KMS-11 (cell line): ENCODE results near the gene ABLIM2.

ENCODE experiments used
- H2AFZ ChIP-seq: fragments of 200-600 bp; sonication (generic); 2 replicates; pipeline ENCODE4 v1.6.1; 2016; ENCODE audit warnings: antibody characterized with exemption, mixed run types, low read depth
- H3K27ac ChIP-seq: fragments of 200-600 bp; sonication (generic); 2 replicates; pipeline ENCODE4 v1.6.1; 2016; ENCODE audit warnings: mild to moderate bottlenecking, mixed run types
- H3K27me3 ChIP-seq: fragments of 200-600 bp; sonication (generic); 2 replicates; pipeline ENCODE4 v1.6.1; 2017; ENCODE audit warnings: mild to moderate bottlenecking, low read depth, mixed run types, moderate library complexity; ENCODE audit not compliant: insufficient read depth
- H3K36me3 ChIP-seq: fragments of 200-600 bp; sonication (generic); 2 replicates; pipeline ENCODE4 v1.6.1; 2017; ENCODE audit warnings: mild to moderate bottlenecking, mixed run types; ENCODE audit not compliant: insufficient read depth
- H3K4me1 ChIP-seq: fragments of 200-600 bp; sonication (generic); 2 replicates; pipeline ENCODE4 v1.6.1; 2016; ENCODE audit warnings: mild to moderate bottlenecking, low read depth, mixed run types; ENCODE audit not compliant: poor library complexity, severe bottlenecking
- H3K4me2 ChIP-seq: fragments of 200-600 bp; sonication (generic); 2 replicates; pipeline ENCODE4 v1.7.0; 2016; ENCODE audit warnings: mild to moderate bottlenecking, mixed run types
- H3K4me3 ChIP-seq: fragments of 200-600 bp; sonication (generic); IDR thresholded peaks from 2 replicates; pipeline ENCODE4 v1.6.1; 2017; ENCODE audit warnings: low read depth, low read length, mixed read lengths; ENCODE audit not compliant: insufficient read depth
- H3K79me2 ChIP-seq: fragments of 200-600 bp; sonication (generic); 2 replicates; pipeline ENCODE4 v1.6.1; 2016; ENCODE audit warnings: low read depth, mixed run types; ENCODE audit not compliant: insufficient read depth
- H3K9ac ChIP-seq: fragments of 200-600 bp; sonication (generic); 2 replicates; pipeline ENCODE4 v1.6.1; 2016; ENCODE audit warnings: mild to moderate bottlenecking, mixed run types
- H4K20me1 ChIP-seq: fragments of 200-600 bp; sonication (generic); 2 replicates; pipeline ENCODE4 v1.6.1; 2016; ENCODE audit warnings: mild to moderate bottlenecking, mixed run types; ENCODE audit not compliant: insufficient read depth
- TF ChIP-seq, protein P1 (sequence below): fragments of 200-600 bp; sonication (generic); conservative IDR thresholded peaks from 2 replicates; pipeline ENCODE4 v1.6.1; 2017; ENCODE audit warnings: low read depth, mild to moderate bottlenecking, antibody characterized with exemption, low read length, moderate library complexity, mixed read lengths

ABLIM2 gene

DNA sequence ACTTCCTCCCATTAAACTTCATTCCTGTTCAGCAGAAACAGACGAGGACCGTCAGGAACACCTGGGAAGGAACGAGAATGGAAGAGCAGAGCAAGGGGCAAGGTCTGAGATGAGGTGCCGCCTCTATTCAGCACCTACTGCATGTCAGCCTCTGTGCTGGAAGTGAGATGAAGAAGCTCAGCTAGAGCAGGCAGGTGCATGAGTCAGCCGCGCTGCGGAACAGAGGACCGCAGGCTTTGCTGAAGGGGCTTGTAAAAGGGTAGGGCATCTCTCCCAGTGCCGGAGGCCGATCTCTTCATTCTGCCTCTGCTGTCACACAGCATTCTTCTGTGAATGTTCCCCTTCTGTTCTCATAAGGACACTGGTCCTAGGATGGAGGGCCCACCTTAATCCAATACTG lies 6.1 kb upstream of the ABLIM2 start:
- no peak overlapping the region for H3K9ac ChIP-seq
- H3K79me2 ChIP-seq = no peaks in the 10 kb centered on the region
- H3K4me3 ChIP-seq = no peak overlapping the region
- H3K4me2 ChIP-seq = no peak overlapping the region
- no peak overlapping the region for H3K27ac ChIP-seq
- no peaks in the 10 kb centered on the region for H3K36me3 ChIP-seq
- H3K27me3 ChIP-seq = no peaks in the 10 kb centered on the region
- H4K20me1 ChIP-seq = no peaks in the 10 kb centered on the region
- H2AFZ ChIP-seq = no peak overlapping the region
- no peaks in the 10 kb centered on the region for H3K4me1 ChIP-seq
- TF ChIP-seq, protein P1, sequence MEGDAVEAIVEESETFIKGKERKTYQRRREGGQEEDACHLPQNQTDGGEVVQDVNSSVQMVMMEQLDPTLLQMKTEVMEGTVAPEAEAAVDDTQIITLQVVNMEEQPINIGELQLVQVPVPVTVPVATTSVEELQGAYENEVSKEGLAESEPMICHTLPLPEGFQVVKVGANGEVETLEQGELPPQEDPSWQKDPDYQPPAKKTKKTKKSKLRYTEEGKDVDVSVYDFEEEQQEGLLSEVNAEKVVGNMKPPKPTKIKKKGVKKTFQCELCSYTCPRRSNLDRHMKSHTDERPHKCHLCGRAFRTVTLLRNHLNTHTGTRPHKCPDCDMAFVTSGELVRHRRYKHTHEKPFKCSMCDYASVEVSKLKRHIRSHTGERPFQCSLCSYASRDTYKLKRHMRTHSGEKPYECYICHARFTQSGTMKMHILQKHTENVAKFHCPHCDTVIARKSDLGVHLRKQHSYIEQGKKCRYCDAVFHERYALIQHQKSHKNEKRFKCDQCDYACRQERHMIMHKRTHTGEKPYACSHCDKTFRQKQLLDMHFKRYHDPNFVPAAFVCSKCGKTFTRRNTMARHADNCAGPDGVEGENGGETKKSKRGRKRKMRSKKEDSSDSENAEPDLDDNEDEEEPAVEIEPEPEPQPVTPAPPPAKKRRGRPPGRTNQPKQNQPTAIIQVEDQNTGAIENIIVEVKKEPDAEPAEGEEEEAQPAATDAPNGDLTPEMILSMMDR = no peak

DNA sequence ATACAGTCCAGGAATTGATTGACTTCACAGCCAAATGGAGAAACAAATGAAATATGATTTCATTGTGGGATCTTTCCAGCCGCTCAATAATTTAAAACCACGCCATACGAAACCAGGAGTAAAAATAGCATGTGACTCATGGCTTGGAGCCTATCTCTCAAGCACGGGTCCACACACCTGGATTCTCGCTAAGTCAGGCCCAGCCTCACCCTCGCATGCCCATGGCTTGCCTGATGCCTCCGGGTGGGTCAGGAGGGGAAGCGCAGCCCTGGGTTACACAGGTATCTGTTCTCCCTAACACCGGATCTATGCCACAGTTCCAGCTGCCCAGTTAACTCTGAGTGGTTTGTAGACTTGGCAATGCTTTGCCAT lies 5.6 kb upstream of the ABLIM2 start:
- Histone ChIP-seq H4K20me1 (no peaks in the 10 kb centered on the region), H3K27me3 (no peaks in the 10 kb centered on the region), H2AFZ (no peak overlapping the region), H3K27ac (no peak overlapping the region), H3K79me2 (no peaks in the 10 kb centered on the region), H3K4me3 (no peak overlapping the region), H3K9ac (no peak overlapping the region), H3K4me1 (no peaks in the 10 kb centered on the region), H3K4me2 (no peak overlapping the region), H3K36me3 (no peaks in the 10 kb centered on the region)
- TF ChIP-seq, protein P1 = no peak

DNA sequence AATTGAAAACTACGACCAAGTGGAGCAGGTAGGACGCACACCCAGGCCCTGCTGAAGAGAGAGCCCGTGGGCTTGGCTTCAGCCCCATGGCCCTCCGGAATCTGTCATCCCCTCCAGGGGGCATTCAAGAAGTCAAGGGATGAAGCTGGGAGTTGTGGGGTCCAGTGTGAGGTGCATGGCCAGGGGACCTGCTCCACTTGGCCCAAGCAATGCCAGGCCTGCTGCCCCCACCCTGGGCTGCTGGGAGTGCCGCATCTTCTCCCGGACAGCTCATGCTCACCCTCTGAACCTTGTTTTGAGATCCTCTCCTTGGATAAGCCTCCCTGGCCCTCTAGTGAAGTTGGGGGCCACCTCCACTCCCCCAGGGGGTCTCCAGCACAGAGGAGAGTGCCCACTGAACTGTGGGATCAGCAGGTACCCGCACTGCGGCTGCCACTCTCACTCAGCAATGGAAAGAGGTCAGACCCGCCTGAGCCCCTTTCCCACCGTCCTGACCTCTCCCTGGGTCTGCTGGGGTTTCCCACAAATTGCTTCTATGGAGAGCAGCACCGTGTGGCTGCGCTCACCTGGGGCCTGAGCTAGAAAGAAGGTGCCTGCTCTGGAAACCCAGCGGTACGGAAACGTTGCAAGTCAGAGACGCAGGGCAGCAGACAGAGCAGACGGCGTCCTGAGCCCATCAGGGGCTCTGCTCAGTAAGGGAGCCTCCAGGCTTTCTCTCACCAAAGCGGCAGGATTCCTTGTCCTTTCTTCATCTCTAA lies 5.0 kb upstream of the ABLIM2 start:
- no peaks in the 10 kb centered on the region for H4K20me1 ChIP-seq
- no peaks in the 10 kb centered on the region for H3K79me2 ChIP-seq
- H2AFZ ChIP-seq = no peak overlapping the region
- no peaks in the 10 kb centered on the region for H3K27me3 ChIP-seq
- TF ChIP-seq, protein P1 = no peak
- no peak overlapping the region for H3K9ac ChIP-seq
- H3K4me1 ChIP-seq = no peaks in the 10 kb centered on the region
- H3K36me3 ChIP-seq = no peaks in the 10 kb centered on the region
- H3K27ac ChIP-seq = no peak overlapping the region
- H3K4me3 ChIP-seq = no peak overlapping the region
- no peak overlapping the region for H3K4me2 ChIP-seq

DNA sequence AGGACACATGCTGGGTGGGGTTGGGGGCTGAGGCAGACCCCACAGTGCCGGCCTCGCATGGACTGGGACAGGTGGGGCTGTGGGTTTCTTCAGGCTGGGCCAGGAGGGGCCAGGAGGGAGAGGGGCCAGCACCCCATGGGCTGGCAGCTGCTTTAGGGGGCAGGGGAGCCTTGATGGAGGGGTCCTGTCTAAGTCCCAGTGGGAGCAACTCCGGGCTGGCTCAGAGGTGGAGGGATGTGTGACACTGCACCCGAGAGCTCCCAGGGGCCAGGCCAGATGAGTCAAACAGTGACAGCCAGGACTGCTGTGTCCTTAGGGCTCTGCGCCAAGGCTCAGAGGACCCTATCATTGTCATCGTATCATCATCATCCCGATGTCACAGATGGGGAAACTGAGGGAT lies 4.4 kb upstream of the ABLIM2 start:
- H3K27me3 ChIP-seq = no peaks in the 10 kb centered on the region
- no peak overlapping the region for H3K4me2 ChIP-seq
- no peaks in the 10 kb centered on the region for H3K79me2 ChIP-seq
- H2AFZ ChIP-seq = no peak overlapping the region
- TF ChIP-seq, protein P1 = no peak
- no peaks in the 10 kb centered on the region for H3K36me3 ChIP-seq
- no peak overlapping the region for H3K27ac ChIP-seq
- no peak overlapping the region for H3K9ac ChIP-seq
- H4K20me1 ChIP-seq = no peaks in the 10 kb centered on the region
- no peaks in the 10 kb centered on the region for H3K4me1 ChIP-seq
- H3K4me3 ChIP-seq = no peak overlapping the region
